Measurements from ENCODE around the gene LONP2.
A peak's percentile ranks its signal among the peaks of the same experiment; 100 is the strongest.
"Not testable (repeated sequence)": the region's sequence is repeated elsewhere in the genome, so short reads cannot be mapped to it uniquely, and the experiment has no call there.

Gene LONP2

GRCh38 chr16:48292452-48292851 is 48.4 kb downstream of the LONP2 start:
- no peak for DNase-seq (ENCODE audit: low spot score)

GRCh38 chr16:48294724-48295123 is 50.6 kb downstream of the LONP2 start:
- no peak for DNase-seq (ENCODE audit: low spot score)

GRCh38 chr16:48295488-48296281 is 51.6 kb downstream of the LONP2 start:
- no peak for DNase-seq (ENCODE audit: low spot score)

- no peak for DNase-seq (ENCODE audit: low spot score)
Measured at GRCh38 chr16:48299471-48299870, 55.4 kb downstream of the LONP2 start.

- DNase-seq (ENCODE audit: low spot score): no peak
Measured at GRCh38 chr16:48300391-48300856, 56.3 kb downstream of the LONP2 start.

GRCh38 chr16:48308535-48308934 is 64.4 kb downstream of the LONP2 start:
- no peak for DNase-seq (ENCODE audit: low spot score)

GRCh38 chr16:48310908-48311641 is 67.0 kb downstream of the LONP2 start:
- DNase-seq (ENCODE audit: low spot score): no peak

GRCh38 chr16:48313905-48314304 is 69.8 kb downstream of the LONP2 start:
- DNase-seq (ENCODE audit: low spot score): not testable (repeated sequence)

- no peak for DNase-seq (ENCODE audit: low spot score)
Measured at GRCh38 chr16:48317026-48317425, 72.9 kb downstream of the LONP2 start.

- no peak for DNase-seq (ENCODE audit: low spot score)
Measured at GRCh38 chr16:48317614-48318315, 73.7 kb downstream of the LONP2 start.

GRCh38 chr16:48318630-48319029 is 74.5 kb downstream of the LONP2 start:
- DNase-seq (ENCODE audit: low spot score): no peak

- no peak for DNase-seq (ENCODE audit: low spot score)
Measured at GRCh38 chr16:48321317-48322036, 77.4 kb downstream of the LONP2 start.

- DNase-seq (ENCODE audit: low spot score): no peak
Measured at GRCh38 chr16:48323783-48324775, 80.0 kb downstream of the LONP2 start.

GRCh38 chr16:48326915-48327314 is 82.8 kb downstream of the LONP2 start:
- DNase-seq (ENCODE audit: low spot score): no peak

- DNase-seq (ENCODE audit: low spot score): no peak
Measured at GRCh38 chr16:48329138-48329537, 85.0 kb downstream of the LONP2 start.

GRCh38 chr16:48330189-48330840 is 86.2 kb downstream of the LONP2 start:
- DNase-seq (ENCODE audit: low spot score): no peak

- peak; percentile 73 for DNase-seq (ENCODE audit: low spot score)
Measured at GRCh38 chr16:48330841-48331192, 86.7 kb downstream of the LONP2 start.

GRCh38 chr16:48332978-48333377 is 88.9 kb downstream of the LONP2 start:
- no peak for DNase-seq (ENCODE audit: low spot score)

GRCh38 chr16:48334325-48334724 is 90.2 kb downstream of the LONP2 start:
- no peak for DNase-seq (ENCODE audit: low spot score)

- DNase-seq (ENCODE audit: low spot score): no peak
Measured at GRCh38 chr16:48335961-48336360, 91.9 kb downstream of the LONP2 start.
